HCT116 (cell line): Measurements from ENCODE around the gene ZFP36. TPM values are rescaled to one million over a fixed set of nuclear protein-coding genes. Genes with fewer than 3 reads are reported as not detected.

Experiments used
- ATAC-seq: fragments of 200-7000 bp; cut with Tn5 transposase; 2 replicates; pipeline ENCODE4 v1.9.1; 2020; ENCODE audit warnings: mild to moderate bottlenecking, moderate library complexity
- BruUV-seq: library from RNA; stranded (reverse); fragments of 400-500 nt; replicated peaks from 2 replicates; lab custom pipeline; 2021; lab: Mats Ljungman, UMichigan
- CTCF ChIA-PET: fragments of 300-600 bp; sonication (Branson Sonifier 250); formaldehyde crosslinking; loops from one replicate; lab custom pipeline; 2021; ENCODE audit warnings: antibody characterized with exemption; lab: Charles Lee
- POLR2A ChIA-PET: fragments of 300-600, 350-600 bp; sonication (Branson Sonifier 250); formaldehyde crosslinking; loops from one replicate; lab custom pipeline; 2021; ENCODE audit warnings: antibody characterized with exemption; lab: Charles Lee
- RAD21 ChIA-PET, 2 experiments: fragments of 300-600 bp; sonication (Branson Sonifier 250); formaldehyde crosslinking; loops; one replicate each; lab custom pipeline; 2023; ENCODE audit warnings: low total read pairs in 2 of 2; ENCODE audit not compliant: uncharacterized antibody in 2 of 2, unreplicated experiment in 2 of 2, low non-redundant PET in 1 of 2; lab: Charles Lee
- DNase-seq: peaks from one replicate; pipeline ENCODE4 v3.0.0-alpha.2; 2010; ENCODE audit warnings: low read depth, low spot score
- H2AFZ ChIP-seq: fragments of 200-600 bp; shearing (Covaris generic), sonication (generic); 2 replicates; pipeline ENCODE4 v1.6.1; 2017; ENCODE audit warnings: low read depth, mixed run types, mixed read lengths, antibody characterized with exemption, low read length; ENCODE audit not compliant: poor library complexity, severe bottlenecking
- H3K27ac ChIP-seq: 2 replicates; pipeline ENCODE4 v1.5.1; 2012; ENCODE audit warnings: low read depth, low read length
- H3K27me3 ChIP-seq: fragments of 200-600 bp; sonication (generic); 2 replicates; pipeline ENCODE4 v1.6.1; 2016; ENCODE audit warnings: mixed run types, low read length, mixed read lengths; ENCODE audit not compliant: insufficient read depth
- H3K36me3 ChIP-seq, 2 experiments: fragments of 200-500 bp in 1 of 2; fragments of 200-600 bp in 1 of 2; sonication (Bioruptor generic) in 1 of 2; sonication (generic) in 1 of 2; 2 replicates each; pipeline versions ENCODE4 v1.5.1 to v1.6.1; 2014 to 2016; ENCODE audit warnings: low read length in 2 of 2, inconsistent platforms in 1 of 2, mixed read lengths in 1 of 2, mixed run types in 1 of 2; ENCODE audit not compliant: insufficient read depth in 2 of 2, control insufficient read depth in 1 of 2
- H3K4me1 ChIP-seq, 2 experiments: fragments of 200-600 bp in 1 of 2; sonication (generic) in 1 of 2; 2 replicates each; pipeline versions ENCODE4 v1.5.1 to v1.6.1; 2012 to 2017; ENCODE audit warnings: low read length in 2 of 2, inconsistent platforms in 1 of 2, mild to moderate bottlenecking in 1 of 2, mixed read lengths in 1 of 2, mixed run types in 1 of 2, moderate library complexity in 1 of 2; ENCODE audit not compliant: insufficient read depth in 2 of 2, control insufficient read depth in 1 of 2
- H3K4me2 ChIP-seq: fragments of 200-600 bp; sonication (generic); 2 replicates; pipeline ENCODE4 v1.6.1; 2017; ENCODE audit warnings: mixed run types, low read length, mixed read lengths
- H3K4me3 ChIP-seq, 2 experiments: fragments of 200-600 bp in 1 of 2; sonication (generic) in 1 of 2; replicated peaks in 1 of 2; 2 replicates each; pipeline ENCODE4 v1.5.1; 2011 to 2016; ENCODE audit warnings: low read length in 2 of 2, control low read depth in 1 of 2, low read depth in 1 of 2, mild to moderate bottlenecking in 1 of 2, mixed read lengths in 1 of 2, mixed run types in 1 of 2
- H3K79me2 ChIP-seq: fragments of 200-600 bp; sonication (generic); 2 replicates; pipeline ENCODE4 v1.6.1; 2017; ENCODE audit warnings: mild to moderate bottlenecking, mixed run types, low read length, moderate library complexity, mixed read lengths; ENCODE audit not compliant: insufficient read depth
- H3K9ac ChIP-seq: fragments of 200-600 bp; sonication (generic); 2 replicates; pipeline ENCODE4 v1.6.1; 2016; ENCODE audit warnings: low read length, mixed read lengths
- H3K9me2 ChIP-seq: fragments of 200-600 bp; sonication (generic), shearing (Covaris generic); 2 replicates; pipeline ENCODE4 v1.6.1; 2017; ENCODE audit warnings: mixed run types, mild to moderate bottlenecking, moderate library complexity; ENCODE audit not compliant: insufficient read depth
- H3K9me3 ChIP-seq, 2 experiments: fragments of 200-500 bp in 1 of 2; fragments of 200-600 bp in 1 of 2; sonication (Bioruptor generic) in 1 of 2; sonication (generic) in 1 of 2; 2 replicates each; pipeline ENCODE4 v1.6.1; 2014 to 2017; ENCODE audit warnings: low read length in 2 of 2, mixed read lengths in 2 of 2, inconsistent platforms in 1 of 2, low read depth in 1 of 2, mild to moderate bottlenecking in 1 of 2, mixed run types in 1 of 2, moderate library complexity in 1 of 2; ENCODE audit not compliant: control insufficient read depth in 1 of 2, insufficient read depth in 1 of 2
- H4K20me1 ChIP-seq: fragments of 200-600 bp; sonication (generic), shearing (Covaris generic); 2 replicates; pipeline ENCODE4 v1.6.1; 2017; ENCODE audit warnings: mixed run types, mild to moderate bottlenecking, moderate library complexity; ENCODE audit not compliant: insufficient read depth
- CEBPB ChIP-seq: IDR thresholded peaks from 2 replicates; pipeline ENCODE4 v1.6.1; 2012; ENCODE audit warnings: low read depth
- CTCF ChIP-seq, 3 experiments: fragments of 200-600 bp in 1 of 3; sonication (generic) in 1 of 3; IDR thresholded peaks in 2 of 3; conservative IDR thresholded peaks in 1 of 3; 2 replicates each; pipeline ENCODE4 v1.5.1; 2012 to 2017; ENCODE audit warnings: low read depth in 2 of 3, low read length in 2 of 3, antibody characterized with exemption in 1 of 3, borderline replicate concordance in 1 of 3, control low read depth in 1 of 3, mild to moderate bottlenecking in 1 of 3, mixed read lengths in 1 of 3, mixed run types in 1 of 3, moderate library complexity in 1 of 3; ENCODE audit not compliant: insufficient read depth in 1 of 3
- EZH2phosphoT487 ChIP-seq: fragments of 200-600 bp; IDR thresholded peaks from 2 replicates; pipeline ENCODE4 v1.6.1; 2018; ENCODE audit warnings: antibody characterized with exemption, borderline replicate concordance
- POLR2A ChIP-seq: IDR thresholded peaks from 2 replicates; pipeline ENCODE4 v1.7.0; 2011; ENCODE audit warnings: borderline replicate concordance; ENCODE audit not compliant: insufficient read depth, insufficient read length; ENCODE audit errors: extremely low read depth
- POLR2AphosphoS5 ChIP-seq: IDR thresholded peaks from 2 replicates; pipeline ENCODE4 v1.6.1; 2011; ENCODE audit warnings: mild to moderate bottlenecking, low read depth, low read length, moderate library complexity
- REST ChIP-seq: IDR thresholded peaks from 2 replicates; pipeline ENCODE4 v1.6.1; 2012; ENCODE audit warnings: low read depth
- YY1 ChIP-seq: IDR thresholded peaks from 2 replicates; pipeline ENCODE4 v1.6.1; 2011; ENCODE audit warnings: low read length, low read depth, moderate library complexity, mild to moderate bottlenecking; ENCODE audit not compliant: insufficient replicate concordance; ENCODE audit errors: extremely low read depth
- intact Hi-C: fragments of 100-400 bp; cut with micrococcal nuclease; formaldehyde crosslinking; loops from 2 replicates; pipeline ENCODE4 v1.10.0; 2022
- total RNA-seq: library from RNA; stranded (reverse); gene quantifications from one replicate; pipeline ENCODE4 v1.2.1, GENCODE V29; 2021; ENCODE audit not compliant: unreplicated experiment

ZFP36 gene
- total RNA-seq, 1 experiment from 2014 or later, result 131 TPM

GRCh38 chr19:39413911-39414608 lies 7.4 kb downstream of the ZFP36 start:
- Histone ChIP-seq H3K9me2 (no peaks in the 10 kb centered on the region), H4K20me1 (no peaks in the 10 kb centered on the region), H2AFZ (no peak overlapping the region), H3K4me1 (peaks cover 23 to 55% of the 10 kb centered on the region in 2 experiments), H3K4me2 (peak overlapping the region; percentile 19; the same call in 1 of the 2 replicates), H3K4me3 (no peak overlapping the region), H3K36me3 (0 out of 4 replicates have a peak, but pooled peaks cover 0 to 3% of the 10 kb centered on the region in 2 experiments), H3K9me3 (no peaks in the 10 kb centered on the region), H3K27ac (0 out of 2 replicates have a peak overlapping the region, but pooled peaks have one; percentile 26), H3K9ac (no peak overlapping the region), H3K79me2 (no peaks in the 10 kb centered on the region; the same call in none of the 2 replicates), H3K27me3 (no peaks in the 10 kb centered on the region)
- TF ChIP-seq POLR2A, result no peak
- no peak for TF ChIP-seq YY1
- TF ChIP-seq CTCF (IDR thresholded peaks at IDR 0.05 in 2 of 3, conservative IDR thresholded peaks at IDR 0.05 in 1 of 3; ENCODE audit: borderline replicate concordance in 1 of 3, insufficient read depth in 1 of 3, low read depth in 2 of 3, low read length in 2 of 3), result peak in 2 of 3 experiments; percentile 33 to 35; a peak in 4 of 6 replicates
- TF ChIP-seq REST, result no peak
- TF ChIP-seq EZH2phosphoT487, result no peak
- TF ChIP-seq CEBPB, result no peak
- no peak for TF ChIP-seq POLR2AphosphoS5
- DNase-seq (no peak), ATAC-seq (no peak)
- intact Hi-C loops, result loop anchor here (5.0 kb wide), 1 partner anchor 72 kb away; the partner anchor contains the start of gene SAMD4B
- POLR2A ChIA-PET, result interaction anchor here (1.2 to 1.5 kb wide), 3 partner anchors 16 to 23 kb away, joined by 4 to 5 read pairs (median 5); partner anchors contain the start of genes MED29, PAF1 and RPS16
- RAD21 ChIA-PET, result interaction anchor here (0.6 kb wide), 2 partner anchors 25 to 222 kb away, joined by 3 read pairs; no protein-coding TSS in a partner anchor
- BruUV-seq, result no TSS peak
- CTCF ChIA-PET, result interaction anchor here (0.6 to 1.7 kb wide), 5 partner anchors 14 to 195 kb away, joined by 3 to 8 read pairs (median 3); partner anchors contain the start of genes MED29 and PAF1
